HepG2 (cell line): ENCODE data around the gene DNAJC12. TPM values are rescaled to one million over a fixed set of nuclear protein-coding genes. Genes with fewer than 3 reads are reported as not detected.

Source experiments
- ARID3A ChIP-seq: IDR thresholded peaks from 2 replicates; pipeline ENCODE4 v1.6.1; 2012; ENCODE audit warnings: low read depth, low read length, improper control_type of control experiment
- GTF2F1 ChIP-seq: fragments of 150-350 bp; IDR thresholded peaks from 2 replicates; pipeline ENCODE4 v1.6.1; 2014; ENCODE audit warnings: low read length
- HOXD1 ChIP-seq: sonication (generic); formaldehyde crosslinking; IDR thresholded peaks from 2 replicates; pipeline ENCODE4 v1.5.0; 2020; ENCODE audit warnings: missing genetic modification reagents
- NFKB2 ChIP-seq: sonication (generic); formaldehyde crosslinking; IDR thresholded peaks from 2 replicates; pipeline ENCODE4 v1.4.0; 2020; ENCODE audit warnings: missing genetic modification reagents, borderline replicate concordance
- SIX1 ChIP-seq: sonication (generic); formaldehyde crosslinking; IDR thresholded peaks from 2 replicates; pipeline ENCODE4 v1.4.0; 2020; ENCODE audit warnings: missing genetic modification reagents, borderline replicate concordance
- ZBTB1 ChIP-seq: sonication (generic); formaldehyde crosslinking; IDR thresholded peaks from 2 replicates; pipeline ENCODE4 v1.4.0; 2020; ENCODE audit warnings: missing genetic modification reagents, borderline replicate concordance
- ZC3H13 ChIP-seq: sonication (generic); formaldehyde crosslinking; IDR thresholded peaks from 2 replicates; pipeline ENCODE4 v1.8.1; 2023; ENCODE audit warnings: mild to moderate bottlenecking, missing genetic modification reagents, moderate library complexity
- ZNF138 ChIP-seq: sonication (generic); formaldehyde crosslinking; IDR thresholded peaks from 2 replicates; pipeline ENCODE4 v1.5.0; 2020; ENCODE audit warnings: mild to moderate bottlenecking, low read depth, missing genetic modification reagents
- ZNF251 ChIP-seq: sonication (generic); formaldehyde crosslinking; IDR thresholded peaks from 2 replicates; pipeline ENCODE4 v1.9.0; 2021; ENCODE audit warnings: mild to moderate bottlenecking, missing genetic modification reagents
- ZNF274 ChIP-seq: sonication (generic); formaldehyde crosslinking; IDR thresholded peaks from 2 replicates; pipeline ENCODE4 v1.5.1; 2020; ENCODE audit warnings: mild to moderate bottlenecking, missing genetic modification reagents
- ZNF615 ChIP-seq: sonication (generic); formaldehyde crosslinking; IDR thresholded peaks from 2 replicates; pipeline ENCODE4 v1.5.0; 2020; ENCODE audit warnings: mild to moderate bottlenecking, missing genetic modification reagents, borderline replicate concordance
- ZNF713 ChIP-seq: sonication (generic); formaldehyde crosslinking; IDR thresholded peaks from 2 replicates; pipeline ENCODE4 v1.4.0; 2020; ENCODE audit warnings: mild to moderate bottlenecking, missing genetic modification reagents
- ZNF724P ChIP-seq: sonication (generic); formaldehyde crosslinking; IDR thresholded peaks from 2 replicates; pipeline ENCODE4 v1.8.0; 2022; ENCODE audit warnings: missing genetic modification reagents, borderline replicate concordance
- ZNF737 ChIP-seq: sonication (generic); formaldehyde crosslinking; IDR thresholded peaks from 2 replicates; pipeline ENCODE4 v1.5.0; 2020; ENCODE audit warnings: missing genetic modification reagents, mild to moderate bottlenecking, borderline replicate concordance
- polyA plus RNA-seq, 8 experiments: library from polyadenylated mRNA; depleted of rRNA in 3 of 8; stranded (reverse) in 7 of 8; unstranded in 1 of 8; fragments of >200 nt; fragmentation: Illumina TruSeq in 4 of 8; extraction: Trizol in 4 of 8; gene quantifications; 2 replicates each; pipeline versions ENCODE4 v1.2.1 to v1.2.3, GENCODE V29; 2011 to 2016; ENCODE audit warnings: low read depth in 4 of 8, missing spikeins in 1 of 8, mixed read lengths in 1 of 8; ENCODE audit not compliant: insufficient read depth in 1 of 8
- total RNA-seq, 5 experiments: library from RNA; depleted of rRNA; stranded (reverse); fragments of >200 nt; fragmentation: Illumina TruSeq; extraction: Trizol; gene quantifications; 2 replicates each; pipeline ENCODE4 v1.2.3, GENCODE V29; 2016; ENCODE audit warnings: low read depth in 1 of 5
- TF ChIP-seq, protein P1 (sequence below): IDR thresholded peaks from 2 replicates; pipeline ENCODE4 v1.6.1; 2016; ENCODE audit warnings: low read depth, missing genetic modification reagents, missing compliant biosample characterization
- TF ChIP-seq, protein P2 (sequence below): sonication (generic); formaldehyde crosslinking; IDR thresholded peaks from 2 replicates; pipeline ENCODE4 v1.9.0; 2021; ENCODE audit warnings: missing genetic modification reagents, borderline replicate concordance
- TF ChIP-seq, protein P3 (sequence below): sonication (generic); formaldehyde crosslinking; IDR thresholded peaks from 2 replicates; pipeline ENCODE4 v1.4.0; 2020; ENCODE audit warnings: mild to moderate bottlenecking, low read depth, missing genetic modification reagents

The DNAJC12 gene
- total and polyA plus RNA-seq, 2 of the 13 experiments (the other 11 are each of a cell fraction or from before 2014, with no cell fraction given), result 11.6 to 43.9 TPM

- TF ChIP-seq, protein P1, sequence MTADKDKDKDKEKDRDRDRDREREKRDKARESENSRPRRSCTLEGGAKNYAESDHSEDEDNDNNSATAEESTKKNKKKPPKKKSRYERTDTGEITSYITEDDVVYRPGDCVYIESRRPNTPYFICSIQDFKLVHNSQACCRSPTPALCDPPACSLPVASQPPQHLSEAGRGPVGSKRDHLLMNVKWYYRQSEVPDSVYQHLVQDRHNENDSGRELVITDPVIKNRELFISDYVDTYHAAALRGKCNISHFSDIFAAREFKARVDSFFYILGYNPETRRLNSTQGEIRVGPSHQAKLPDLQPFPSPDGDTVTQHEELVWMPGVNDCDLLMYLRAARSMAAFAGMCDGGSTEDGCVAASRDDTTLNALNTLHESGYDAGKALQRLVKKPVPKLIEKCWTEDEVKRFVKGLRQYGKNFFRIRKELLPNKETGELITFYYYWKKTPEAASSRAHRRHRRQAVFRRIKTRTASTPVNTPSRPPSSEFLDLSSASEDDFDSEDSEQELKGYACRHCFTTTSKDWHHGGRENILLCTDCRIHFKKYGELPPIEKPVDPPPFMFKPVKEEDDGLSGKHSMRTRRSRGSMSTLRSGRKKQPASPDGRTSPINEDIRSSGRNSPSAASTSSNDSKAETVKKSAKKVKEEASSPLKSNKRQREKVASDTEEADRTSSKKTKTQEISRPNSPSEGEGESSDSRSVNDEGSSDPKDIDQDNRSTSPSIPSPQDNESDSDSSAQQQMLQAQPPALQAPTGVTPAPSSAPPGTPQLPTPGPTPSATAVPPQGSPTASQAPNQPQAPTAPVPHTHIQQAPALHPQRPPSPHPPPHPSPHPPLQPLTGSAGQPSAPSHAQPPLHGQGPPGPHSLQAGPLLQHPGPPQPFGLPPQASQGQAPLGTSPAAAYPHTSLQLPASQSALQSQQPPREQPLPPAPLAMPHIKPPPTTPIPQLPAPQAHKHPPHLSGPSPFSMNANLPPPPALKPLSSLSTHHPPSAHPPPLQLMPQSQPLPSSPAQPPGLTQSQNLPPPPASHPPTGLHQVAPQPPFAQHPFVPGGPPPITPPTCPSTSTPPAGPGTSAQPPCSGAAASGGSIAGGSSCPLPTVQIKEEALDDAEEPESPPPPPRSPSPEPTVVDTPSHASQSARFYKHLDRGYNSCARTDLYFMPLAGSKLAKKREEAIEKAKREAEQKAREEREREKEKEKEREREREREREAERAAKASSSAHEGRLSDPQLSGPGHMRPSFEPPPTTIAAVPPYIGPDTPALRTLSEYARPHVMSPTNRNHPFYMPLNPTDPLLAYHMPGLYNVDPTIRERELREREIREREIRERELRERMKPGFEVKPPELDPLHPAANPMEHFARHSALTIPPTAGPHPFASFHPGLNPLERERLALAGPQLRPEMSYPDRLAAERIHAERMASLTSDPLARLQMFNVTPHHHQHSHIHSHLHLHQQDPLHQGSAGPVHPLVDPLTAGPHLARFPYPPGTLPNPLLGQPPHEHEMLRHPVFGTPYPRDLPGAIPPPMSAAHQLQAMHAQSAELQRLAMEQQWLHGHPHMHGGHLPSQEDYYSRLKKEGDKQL (CRISPR knock-in tag), result no peak
- TF ChIP-seq ZNF615 (peak; percentile 83; the same call in 1 of the 2 replicates), ZC3H13 (CRISPR knock-in tag) (peak; percentile 91), HOXD1 (CRISPR knock-in tag) (no peak), ZBTB1 (CRISPR knock-in tag) (peak; percentile 82; the same call in 1 of the 2 replicates), ARID3A (no peak), ZNF724P (CRISPR knock-in tag) (0 out of 2 replicates have a peak, but pooled peaks have one; percentile 74), GTF2F1 (peak; percentile 57; the same call in 1 of the 2 replicates), ZNF138 (CRISPR knock-in tag) (no peak), ZNF274 (CRISPR knock-in tag) (peak; percentile 87; the same call in 1 of the 2 replicates), SIX1 (peak; percentile 12; the same call in 1 of the 2 replicates), ZNF737 (CRISPR knock-in tag) (no peak), ZNF251 (peak; percentile 73; the same call in 1 of the 2 replicates), ZNF713 (CRISPR knock-in tag) (no peak), NFKB2 (CRISPR knock-in tag) (peak; percentile 87; the same call in 1 of the 2 replicates)
- TF ChIP-seq, protein P2, sequence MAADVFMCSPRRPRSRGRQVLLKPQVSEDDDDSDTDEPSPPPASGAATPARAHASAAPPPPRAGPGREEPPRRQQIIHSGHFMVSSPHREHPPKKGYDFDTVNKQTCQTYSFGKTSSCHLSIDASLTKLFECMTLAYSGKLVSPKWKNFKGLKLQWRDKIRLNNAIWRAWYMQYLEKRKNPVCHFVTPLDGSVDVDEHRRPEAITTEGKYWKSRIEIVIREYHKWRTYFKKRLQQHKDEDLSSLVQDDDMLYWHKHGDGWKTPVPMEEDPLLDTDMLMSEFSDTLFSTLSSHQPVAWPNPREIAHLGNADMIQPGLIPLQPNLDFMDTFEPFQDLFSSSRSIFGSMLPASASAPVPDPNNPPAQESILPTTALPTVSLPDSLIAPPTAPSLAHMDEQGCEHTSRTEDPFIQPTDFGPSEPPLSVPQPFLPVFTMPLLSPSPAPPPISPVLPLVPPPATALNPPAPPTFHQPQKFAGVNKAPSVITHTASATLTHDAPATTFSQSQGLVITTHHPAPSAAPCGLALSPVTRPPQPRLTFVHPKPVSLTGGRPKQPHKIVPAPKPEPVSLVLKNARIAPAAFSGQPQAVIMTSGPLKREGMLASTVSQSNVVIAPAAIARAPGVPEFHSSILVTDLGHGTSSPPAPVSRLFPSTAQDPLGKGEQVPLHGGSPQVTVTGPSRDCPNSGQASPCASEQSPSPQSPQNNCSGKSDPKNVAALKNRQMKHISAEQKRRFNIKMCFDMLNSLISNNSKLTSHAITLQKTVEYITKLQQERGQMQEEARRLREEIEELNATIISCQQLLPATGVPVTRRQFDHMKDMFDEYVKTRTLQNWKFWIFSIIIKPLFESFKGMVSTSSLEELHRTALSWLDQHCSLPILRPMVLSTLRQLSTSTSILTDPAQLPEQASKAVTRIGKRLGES (CRISPR knock-in tag), result peak; percentile 75; the same call in 1 of the 2 replicates
- TF ChIP-seq, protein P3, sequence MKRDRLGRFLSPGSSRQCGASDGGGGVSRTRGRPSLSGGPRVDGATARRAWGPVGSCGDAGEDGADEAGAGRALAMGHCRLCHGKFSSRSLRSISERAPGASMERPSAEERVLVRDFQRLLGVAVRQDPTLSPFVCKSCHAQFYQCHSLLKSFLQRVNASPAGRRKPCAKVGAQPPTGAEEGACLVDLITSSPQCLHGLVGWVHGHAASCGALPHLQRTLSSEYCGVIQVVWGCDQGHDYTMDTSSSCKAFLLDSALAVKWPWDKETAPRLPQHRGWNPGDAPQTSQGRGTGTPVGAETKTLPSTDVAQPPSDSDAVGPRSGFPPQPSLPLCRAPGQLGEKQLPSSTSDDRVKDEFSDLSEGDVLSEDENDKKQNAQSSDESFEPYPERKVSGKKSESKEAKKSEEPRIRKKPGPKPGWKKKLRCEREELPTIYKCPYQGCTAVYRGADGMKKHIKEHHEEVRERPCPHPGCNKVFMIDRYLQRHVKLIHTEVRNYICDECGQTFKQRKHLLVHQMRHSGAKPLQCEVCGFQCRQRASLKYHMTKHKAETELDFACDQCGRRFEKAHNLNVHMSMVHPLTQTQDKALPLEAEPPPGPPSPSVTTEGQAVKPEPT (CRISPR knock-in tag), result 0 out of 2 replicates have a peak, but pooled peaks have one; percentile 41
Observed at GRCh38 chr10:67884313-67884841, 46.4 kb upstream of the DNAJC12 start, which contains the start of gene SIRT1 (continued).
